Sigmoid colon (tissue), 7 donors: Measurements from ENCODE around the gene PNLIPRP2. TPM values are rescaled to one million over a fixed set of nuclear protein-coding genes. Genes with fewer than 3 reads are reported as not detected.

Experiments used
- DNase-seq: peaks from one replicate; pipeline ENCODE4 v3.0.0-alpha.2; 2019
- H3K27ac ChIP-seq, 4 donors: fragments of 200-600 bp; sonication (generic); one replicate each; pipeline ENCODE4 v1.5.1; 2016 to 2019; ENCODE audit warnings: mild to moderate bottlenecking in 1 of 4
- H3K27me3 ChIP-seq, 3 donors: fragments of 200-600 bp; sonication (generic); one replicate each; pipeline ENCODE4 v1.5.1; 2019; ENCODE audit warnings: mild to moderate bottlenecking in 1 of 3
- H3K36me3 ChIP-seq, 4 donors: fragments of 200-600 bp; sonication (generic); one replicate each; pipeline ENCODE4 v1.5.1; 2016 to 2019
- H3K4me1 ChIP-seq, 4 donors: fragments of 200-600 bp; sonication (generic); one replicate each; pipeline ENCODE4 v1.5.1; 2017 to 2019
- H3K4me3 ChIP-seq, 4 donors: fragments of 200-600 bp; sonication (generic); one replicate each; pipeline ENCODE4 v1.5.1; 2017 to 2019; ENCODE audit warnings: mild to moderate bottlenecking in 2 of 4, moderate library complexity in 1 of 4
- H3K9me3 ChIP-seq, 4 donors: fragments of 200-600 bp in 3 of 4; sonication (generic) in 3 of 4; one replicate each; pipeline versions ENCODE4 v1.5.1 to v1.6.1; 2013 to 2019
- CTCF ChIP-seq, 4 experiments: fragments of 450-650 bp in 3 of 4; fragments of 200-600 bp in 1 of 4; IDR thresholded peaks; one replicate each; pipeline ENCODE4 v1.5.1; 2016 to 2019; ENCODE audit warnings: antibody characterized with exemption in 4 of 4, mild to moderate bottlenecking in 3 of 4, moderate library complexity in 2 of 4
- EP300 ChIP-seq, 4 donors: sonication (generic); formaldehyde crosslinking; IDR thresholded peaks; one replicate each; pipeline ENCODE4 v1.6.1; 2017; ENCODE audit warnings: antibody characterized with exemption in 4 of 4
- POLR2A ChIP-seq, 2 donors: fragments of 450-650 bp; IDR thresholded peaks; one replicate each; pipeline ENCODE4 v1.6.1; 2016; ENCODE audit warnings: antibody characterized with exemption in 2 of 2, mild to moderate bottlenecking in 2 of 2, moderate library complexity in 2 of 2
- POLR2AphosphoS5 ChIP-seq, 4 donors: sonication (generic); formaldehyde crosslinking; IDR thresholded peaks; one replicate each; pipeline ENCODE4 v1.6.1; 2017; ENCODE audit warnings: antibody characterized with exemption in 4 of 4
- WGBS, 2 donors: extraction: QIAGEN DNeasy Blood & Tissue Kit; methylation state at CpG; one replicate each; pipeline ENCODE4 v1.1.7; 2013; 5-methylcytosine and 5-hydroxymethylcytosine counted together
- intact Hi-C: fragments of 100-400 bp; cut with DNase I; formaldehyde crosslinking; loops from one replicate; pipeline ENCODE4 v1.15.1; 2023
- polyA plus RNA-seq, 3 donors: library from polyadenylated mRNA; stranded (reverse); fragments of 200-250 nt; gene quantifications; one replicate each; pipeline ENCODE4 v1.2.3, GENCODE V29; 2013
- total RNA-seq, 4 donors: library from RNA; depleted of rRNA; stranded (reverse); fragments of >200 nt; gene quantifications; one replicate each; pipeline ENCODE4 v1.1.0, GENCODE V29; 2016
- donor health status: healthy with polysubstance abuse.
- donor health status: Bipolar disorder and iron deficiency.
- donor health status: healthy.

The PNLIPRP2 gene
- total and polyA plus RNA-seq, 7 donors: 0.95 to 1.8 TPM; not detected in 5

- intact Hi-C loops: no loop called here
- no peaks in the 10 kb centered on the region for H3K9me3 ChIP-seq
- no peaks in the 10 kb centered on the region for H3K4me1 ChIP-seq
- no peak for DNase-seq
- TF ChIP-seq EP300 (IDR thresholded peaks at IDR 0.05) (no peak), POLR2A (IDR thresholded peaks at IDR 0.05) (no peak), POLR2AphosphoS5 (IDR thresholded peaks at IDR 0.05) (no peak), CTCF (IDR thresholded peaks at IDR 0.05) (no peak)
- no peaks in the 10 kb centered on the region for H3K27me3 ChIP-seq
- no peak overlapping the region for H3K27ac ChIP-seq
- no peaks in the 10 kb centered on the region for H3K36me3 ChIP-seq
- 86 to 95% methylated on average over 11 of the region's 11 CpGs for WGBS, 2 donors
- H3K4me3 ChIP-seq: no peak overlapping the region
Measured at GRCh38 chr10:116634126-116634975, 13.6 kb downstream of the PNLIPRP2 start.

- DNase-seq: no peak
- Histone ChIP-seq H3K27me3 (no peaks in the 10 kb centered on the region), H3K27ac (no peak overlapping the region), H3K9me3 (peaks cover 0 to 6% (median 4%) of the 10 kb centered on the region in 4 donors), H3K36me3 (no peaks in the 10 kb centered on the region), H3K4me3 (no peak overlapping the region), H3K4me1 (no peaks in the 10 kb centered on the region)
- intact Hi-C loops: no loop called here
- TF ChIP-seq CTCF (IDR thresholded peaks at IDR 0.05): no peak
- no peak for TF ChIP-seq POLR2AphosphoS5 (IDR thresholded peaks at IDR 0.05)
- TF ChIP-seq EP300 (IDR thresholded peaks at IDR 0.05): no peak
- no peak for TF ChIP-seq POLR2A (IDR thresholded peaks at IDR 0.05)
Measured at GRCh38 chr10:116636385-116636784, 15.6 kb downstream of the PNLIPRP2 start.

DNA sequence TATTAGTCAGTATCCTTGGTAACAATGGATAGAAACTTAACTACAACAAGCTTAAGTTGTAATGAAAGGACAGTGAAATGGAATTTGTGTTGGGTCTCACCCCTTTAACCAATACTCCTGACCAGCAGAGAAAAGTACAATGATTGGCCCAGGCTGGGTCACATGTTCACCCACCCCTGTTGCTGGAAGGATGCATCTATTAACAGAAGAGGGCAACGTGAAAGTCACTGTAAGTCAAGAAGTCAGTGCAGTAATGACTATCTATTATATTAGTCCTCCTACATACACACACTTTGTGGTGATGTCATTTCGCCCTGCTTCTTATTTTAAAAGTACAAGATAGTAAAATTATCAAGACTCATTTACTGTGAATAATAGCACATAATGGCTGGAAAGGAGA lies 16.2 kb downstream of the PNLIPRP2 start:
- no peak for TF ChIP-seq POLR2A (IDR thresholded peaks at IDR 0.05)
- no peak for TF ChIP-seq POLR2AphosphoS5 (IDR thresholded peaks at IDR 0.05)
- TF ChIP-seq CTCF (IDR thresholded peaks at IDR 0.05): no peak
- TF ChIP-seq EP300 (IDR thresholded peaks at IDR 0.05): no peak
- WGBS, 2 donors: 46 to 69% methylated on average over 2 of the region's 2 CpGs
- intact Hi-C loops: no loop called here
- no peak for DNase-seq
- Histone ChIP-seq H3K4me1 (no peaks in the 10 kb centered on the region), H3K27me3 (no peaks in the 10 kb centered on the region), H3K9me3 (peaks cover 0 to 6% (median 4%) of the 10 kb centered on the region in 4 donors), H3K27ac (no peak overlapping the region), H3K36me3 (no peaks in the 10 kb centered on the region), H3K4me3 (no peak overlapping the region)

GRCh38 chr10:116637830-116638229 lies 17.1 kb downstream of the PNLIPRP2 start:
- intact Hi-C loops: no loop called here
- Histone ChIP-seq H3K27ac (no peak overlapping the region), H3K27me3 (no peaks in the 10 kb centered on the region), H3K9me3 (peaks cover 0 to 6% (median 4%) of the 10 kb centered on the region in 4 donors), H3K4me1 (no peaks in the 10 kb centered on the region), H3K4me3 (no peak overlapping the region), H3K36me3 (no peaks in the 10 kb centered on the region)
- TF ChIP-seq POLR2AphosphoS5 (IDR thresholded peaks at IDR 0.05) (no peak), POLR2A (IDR thresholded peaks at IDR 0.05) (no peak), EP300 (IDR thresholded peaks at IDR 0.05) (no peak), CTCF (IDR thresholded peaks at IDR 0.05) (no peak)
- 22 to 38% methylated on average over 1 of the region's 1 CpG for WGBS, 2 donors
- no peak for DNase-seq
